ENCODE results near the gene KLF2.
"Not testable (repeated sequence)": the region's sequence is repeated elsewhere in the genome, so short reads cannot be mapped to it uniquely, and the experiment has no call there.

Gene KLF2

DNA sequence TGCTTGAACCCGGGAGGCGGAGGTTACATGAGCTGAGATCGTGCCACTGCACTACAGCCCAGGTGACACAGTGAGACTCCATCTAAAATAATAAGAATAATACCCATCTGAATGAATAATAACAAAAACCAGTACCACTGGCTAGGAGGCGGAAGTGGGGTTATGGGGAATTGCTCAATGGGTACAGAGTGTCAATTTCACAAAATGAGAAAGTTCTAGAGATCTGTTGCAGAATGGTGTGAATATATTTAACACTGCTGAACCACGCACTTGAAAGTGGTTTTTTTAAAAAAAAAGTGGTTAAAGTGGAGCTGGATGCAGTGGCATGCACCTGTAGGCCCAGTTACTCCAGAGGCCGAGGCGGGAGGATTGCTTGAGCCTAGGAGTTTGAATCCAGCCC lies 18.5 kb downstream of the KLF2 start:
- no peak for DNase-seq (ENCODE audit: low read depth)
- H3K4me3 ChIP-seq (ENCODE audit: low read depth, low read length) = no peak overlapping the region
- TF ChIP-seq, protein P1, sequence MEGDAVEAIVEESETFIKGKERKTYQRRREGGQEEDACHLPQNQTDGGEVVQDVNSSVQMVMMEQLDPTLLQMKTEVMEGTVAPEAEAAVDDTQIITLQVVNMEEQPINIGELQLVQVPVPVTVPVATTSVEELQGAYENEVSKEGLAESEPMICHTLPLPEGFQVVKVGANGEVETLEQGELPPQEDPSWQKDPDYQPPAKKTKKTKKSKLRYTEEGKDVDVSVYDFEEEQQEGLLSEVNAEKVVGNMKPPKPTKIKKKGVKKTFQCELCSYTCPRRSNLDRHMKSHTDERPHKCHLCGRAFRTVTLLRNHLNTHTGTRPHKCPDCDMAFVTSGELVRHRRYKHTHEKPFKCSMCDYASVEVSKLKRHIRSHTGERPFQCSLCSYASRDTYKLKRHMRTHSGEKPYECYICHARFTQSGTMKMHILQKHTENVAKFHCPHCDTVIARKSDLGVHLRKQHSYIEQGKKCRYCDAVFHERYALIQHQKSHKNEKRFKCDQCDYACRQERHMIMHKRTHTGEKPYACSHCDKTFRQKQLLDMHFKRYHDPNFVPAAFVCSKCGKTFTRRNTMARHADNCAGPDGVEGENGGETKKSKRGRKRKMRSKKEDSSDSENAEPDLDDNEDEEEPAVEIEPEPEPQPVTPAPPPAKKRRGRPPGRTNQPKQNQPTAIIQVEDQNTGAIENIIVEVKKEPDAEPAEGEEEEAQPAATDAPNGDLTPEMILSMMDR (IDR thresholded peaks at IDR 0.05; ENCODE audit: low read depth, low read length, missing control alignments) = no peak

DNA sequence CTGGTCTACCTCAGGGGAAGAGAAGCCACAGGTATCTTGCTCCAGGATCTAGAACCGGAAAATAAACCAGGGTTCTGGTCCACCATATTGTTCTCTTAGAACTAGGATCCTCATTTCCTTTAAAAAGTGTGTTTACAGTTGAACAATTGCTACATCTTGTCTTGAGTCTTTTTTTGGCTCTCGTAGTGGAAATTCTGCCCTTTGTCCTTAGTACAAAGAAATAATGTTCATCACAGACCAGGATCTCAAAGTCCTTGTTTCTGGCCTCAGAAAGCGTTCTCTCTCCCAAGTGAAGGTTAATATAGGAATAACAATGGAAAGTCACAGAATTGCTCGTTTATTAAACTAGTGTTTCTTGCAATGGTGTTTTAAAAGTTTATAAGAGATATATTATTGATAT lies 20.8 kb downstream of the KLF2 start:
- DNase-seq (ENCODE audit: low read depth) = no peak
- H3K4me3 ChIP-seq (ENCODE audit: low read depth, low read length) = no peak overlapping the region
- TF ChIP-seq, protein P1 (IDR thresholded peaks at IDR 0.05; ENCODE audit: low read depth, low read length, missing control alignments) = no peak

DNA sequence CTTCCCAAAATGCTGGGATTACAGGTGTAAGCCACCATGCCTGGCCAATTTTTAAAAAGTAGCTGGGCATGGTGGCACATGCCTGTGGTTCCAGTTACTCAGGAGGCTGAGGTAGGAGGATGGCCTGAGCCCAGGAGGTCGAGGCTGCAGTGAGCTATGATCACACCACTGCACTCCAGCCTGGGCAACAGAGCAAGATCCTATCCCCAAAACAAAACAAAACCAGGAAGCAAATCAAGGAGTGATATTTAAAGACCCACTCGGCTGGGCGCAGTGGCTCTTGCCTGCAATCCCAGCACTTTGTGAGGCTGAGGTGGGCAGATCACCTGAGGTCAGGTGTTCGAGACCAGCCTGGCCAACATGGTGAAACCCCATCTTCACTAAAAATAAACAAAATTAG lies 22.5 kb downstream of the KLF2 start:
- not testable (repeated sequence) for H3K4me3 ChIP-seq (ENCODE audit: low read depth, low read length); DNase-seq (ENCODE audit: low read depth)

DNA sequence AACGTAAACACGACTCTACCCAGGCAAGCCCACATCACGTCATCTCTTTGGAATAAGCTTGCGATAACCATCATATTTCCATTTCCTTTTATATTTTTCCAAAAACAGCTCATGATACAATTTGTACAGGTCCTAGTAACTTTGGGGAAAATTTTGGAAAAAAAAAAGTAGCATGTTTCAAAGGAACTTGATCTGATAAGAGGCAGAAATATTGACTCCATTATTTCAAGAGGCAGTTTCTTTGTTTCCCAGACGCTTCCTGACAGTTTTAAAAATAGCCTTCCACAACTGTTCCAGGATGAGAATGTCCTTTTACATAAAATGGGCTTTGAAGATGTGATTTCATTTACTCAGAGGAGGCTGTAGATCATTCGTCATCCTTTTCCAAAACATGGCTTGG lies 23.1 kb downstream of the KLF2 start:
- H3K4me3 ChIP-seq (ENCODE audit: low read depth, low read length) = no peak overlapping the region
- no peak for DNase-seq (ENCODE audit: low read depth)
- TF ChIP-seq, protein P1 (IDR thresholded peaks at IDR 0.05; ENCODE audit: low read depth, low read length, missing control alignments) = no peak

DNA sequence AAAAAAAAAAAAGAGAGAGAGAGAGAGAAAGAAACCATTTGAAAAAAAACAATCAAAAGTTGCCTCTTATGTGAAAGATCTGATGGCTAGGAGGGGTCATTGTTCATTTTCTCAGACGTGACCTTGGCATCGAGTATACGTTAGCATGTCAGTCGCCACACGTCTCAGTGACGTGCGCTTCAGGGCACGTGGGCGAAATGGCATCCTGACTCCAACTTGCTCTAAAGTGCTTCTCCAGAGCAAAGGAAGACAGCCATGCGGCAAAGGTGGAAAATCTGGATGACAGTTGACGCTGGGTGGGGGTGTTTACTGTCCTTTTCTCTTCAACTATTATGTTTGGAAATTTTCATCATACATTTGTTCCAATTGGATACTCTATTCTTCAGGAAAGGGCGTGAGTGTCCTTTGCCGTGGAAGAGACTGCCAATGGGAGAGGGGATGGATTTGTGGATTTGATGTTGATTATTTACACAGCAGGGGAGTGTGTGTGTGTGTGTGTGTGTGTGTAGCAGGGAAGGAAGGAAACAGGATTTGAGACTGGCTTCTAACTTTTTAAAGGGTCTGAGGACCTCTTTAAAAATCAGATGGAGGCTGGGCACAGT lies 25.0 kb downstream of the KLF2 start:
- no peak overlapping the region for H3K4me3 ChIP-seq (ENCODE audit: low read depth, low read length)
- no peak for DNase-seq (ENCODE audit: low read depth)
- TF ChIP-seq, protein P1 (IDR thresholded peaks at IDR 0.05; ENCODE audit: low read depth, low read length, missing control alignments) = no peak

DNA sequence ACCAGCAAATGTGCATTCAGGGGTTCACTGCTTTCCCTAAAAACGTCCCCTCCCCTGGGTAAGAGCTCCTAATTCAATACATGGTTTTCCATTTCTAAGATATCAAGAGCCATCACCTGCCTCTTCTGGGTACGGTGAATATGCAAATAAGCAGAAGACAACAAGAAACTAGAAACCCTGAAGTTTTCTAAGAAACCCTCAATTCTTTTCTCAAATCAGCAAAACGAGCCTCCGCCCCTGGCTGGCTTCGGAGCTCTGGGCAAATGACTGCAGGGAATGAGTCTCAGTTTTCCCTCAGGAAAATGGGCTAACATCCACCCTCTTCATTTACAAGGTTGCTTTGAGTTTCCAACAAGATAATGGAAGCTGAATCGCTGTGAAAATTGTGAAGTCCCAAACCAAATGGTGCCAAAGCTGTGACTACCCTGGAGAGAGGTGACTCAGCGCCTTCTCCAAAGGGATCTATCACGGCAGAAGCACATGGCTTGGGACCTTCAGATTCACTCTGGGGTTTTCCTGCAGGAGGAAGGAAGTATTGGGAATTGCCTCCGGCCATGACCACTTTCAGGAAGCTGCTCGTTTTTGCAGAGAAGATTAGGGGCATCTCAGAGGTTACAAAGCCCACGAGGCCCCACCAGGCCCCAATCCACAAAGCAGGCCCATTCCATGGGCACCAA lies 26.6 kb downstream of the KLF2 start:
- TF ChIP-seq, protein P1 (IDR thresholded peaks at IDR 0.05; ENCODE audit: low read depth, low read length, missing control alignments) = no peak
- DNase-seq (ENCODE audit: low read depth) = no peak
- H3K4me3 ChIP-seq (ENCODE audit: low read depth, low read length) = no peak overlapping the region

DNA sequence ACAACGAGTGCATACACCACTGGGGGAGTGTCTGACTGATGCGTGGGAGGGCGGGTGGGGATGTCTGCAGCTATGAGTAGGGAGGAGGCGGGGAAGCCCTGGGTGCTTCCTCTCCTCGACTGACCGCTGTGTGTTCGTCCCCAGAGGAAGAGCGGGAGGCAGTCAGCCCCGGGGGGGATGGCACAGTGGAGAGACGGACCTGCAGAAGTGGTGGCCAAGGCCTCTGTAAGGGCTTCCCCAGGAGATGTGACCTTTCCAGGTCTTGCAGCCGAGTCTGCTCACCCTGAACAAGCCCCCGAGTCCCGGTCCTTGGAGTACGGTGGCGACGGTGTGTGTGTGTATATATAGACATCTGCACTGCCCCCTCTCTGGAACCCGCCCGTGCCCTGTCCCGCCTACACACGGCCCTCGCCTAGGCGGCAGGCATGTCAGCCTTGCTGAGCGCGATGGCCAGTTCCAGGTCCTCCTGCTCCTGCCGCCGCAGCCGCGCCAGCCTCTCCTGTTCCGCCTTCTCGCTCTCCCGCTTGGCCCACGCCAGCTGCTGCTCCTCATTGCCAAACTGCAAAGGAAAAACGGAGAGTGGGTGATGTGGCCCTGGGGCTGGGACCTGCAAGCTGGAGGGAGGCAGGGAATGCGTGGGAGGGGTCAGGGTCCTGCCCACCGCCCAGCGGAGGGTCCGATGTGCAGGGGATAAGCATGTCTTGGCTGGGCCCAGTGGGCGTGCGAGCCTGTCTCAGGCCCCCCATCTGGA lies 30.8 kb downstream of the KLF2 start:
- DNase-seq (ENCODE audit: low read depth) = no peak

More for the DNA sequence above, 30.8 kb downstream of the KLF2 start:
- H3K4me3 ChIP-seq (ENCODE audit: low read depth, low read length) = no peak overlapping the region
- TF ChIP-seq, protein P1 (IDR thresholded peaks at IDR 0.05; ENCODE audit: low read depth, low read length, missing control alignments) = no peak
